GM12872 (cell line): ENCODE measurements around the gene SCYGR4.

Experiments
- CTCF ChIP-seq: IDR thresholded peaks from 3 replicates; pipeline ENCODE4 v1.5.1; 2011; ENCODE audit warnings: low read depth, mild to moderate bottlenecking, low read length, moderate library complexity; ENCODE audit not compliant: insufficient read depth

SCYGR4 gene

GRCh38 chr2:227614246-227614645, 3.1 kb upstream of the SCYGR4 start:
- TF ChIP-seq CTCF: no peak

GRCh38 chr2:227614740-227615139, 2.6 kb upstream of the SCYGR4 start, which contains the start of gene SCYGR3:
Gene SCYGR3 (minus strand): TSS chr2:227614840. CDS start chr2:227614840, 0 bp downstream.
- TF ChIP-seq CTCF: no peak

- TF ChIP-seq CTCF: no peak
These were observed 2.1 kb upstream of the SCYGR4 start for GRCh38 chr2:227615181-227615580.

GRCh38 chr2:227615906-227616305, 1.4 kb upstream of the SCYGR4 start:
- no peak for TF ChIP-seq CTCF

- no peak for TF ChIP-seq CTCF
These were observed 667 bp upstream of the SCYGR4 start for GRCh38 chr2:227616631-227617030.

GRCh38 chr2:227623226-227623625, 5.9 kb downstream of the SCYGR4 start:
- TF ChIP-seq CTCF: no peak

GRCh38 chr2:227625420-227625819, 8.1 kb downstream of the SCYGR4 start:
- no peak for TF ChIP-seq CTCF
